ENCODE results near the gene CDT1.
A peak's percentile ranks its signal among the peaks of the same experiment; 100 is the strongest.

CDT1 gene

DNA sequence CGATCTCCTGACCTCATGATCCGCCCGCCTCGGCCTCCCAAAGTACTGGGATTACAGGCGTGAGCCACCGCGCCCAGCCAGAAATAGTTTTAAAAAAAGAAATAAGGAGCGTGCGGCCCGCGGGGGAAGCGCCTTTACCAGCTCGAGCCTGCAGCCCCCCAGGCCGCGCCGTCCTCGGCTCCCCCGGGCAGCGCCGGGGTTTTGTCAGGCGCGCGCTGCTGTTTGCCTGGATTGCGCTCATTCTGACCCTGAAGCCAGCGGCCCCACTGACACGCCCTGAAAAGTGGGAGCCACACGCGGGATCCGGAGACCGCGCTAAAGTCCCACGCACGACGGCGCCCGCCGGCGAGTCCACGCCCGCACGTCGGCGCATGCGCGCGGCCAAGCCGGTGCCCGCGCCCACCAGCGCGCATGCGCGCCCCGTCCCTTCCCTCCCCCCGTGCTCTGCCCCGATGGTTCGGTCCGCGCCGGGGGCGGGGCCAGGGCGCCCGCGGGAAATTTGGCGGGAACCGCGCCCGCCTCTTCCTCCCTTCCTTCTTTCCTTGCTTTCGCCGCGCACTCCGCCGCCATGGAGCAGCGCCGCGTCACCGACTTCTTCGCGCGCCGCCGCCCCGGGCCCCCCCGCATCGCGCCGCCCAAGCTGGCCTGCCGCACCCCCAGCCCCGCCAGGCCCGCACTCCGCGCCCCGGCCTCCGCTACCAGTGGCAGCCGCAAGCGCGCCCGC is at the start of gene CDT1:
Gene CDT1 (plus strand): TSS at position 526 of the 724 bp plus-strand sequence. CDS start 43 bp downstream, at position 569.
- DNase-seq: peak; percentile 90

DNA sequence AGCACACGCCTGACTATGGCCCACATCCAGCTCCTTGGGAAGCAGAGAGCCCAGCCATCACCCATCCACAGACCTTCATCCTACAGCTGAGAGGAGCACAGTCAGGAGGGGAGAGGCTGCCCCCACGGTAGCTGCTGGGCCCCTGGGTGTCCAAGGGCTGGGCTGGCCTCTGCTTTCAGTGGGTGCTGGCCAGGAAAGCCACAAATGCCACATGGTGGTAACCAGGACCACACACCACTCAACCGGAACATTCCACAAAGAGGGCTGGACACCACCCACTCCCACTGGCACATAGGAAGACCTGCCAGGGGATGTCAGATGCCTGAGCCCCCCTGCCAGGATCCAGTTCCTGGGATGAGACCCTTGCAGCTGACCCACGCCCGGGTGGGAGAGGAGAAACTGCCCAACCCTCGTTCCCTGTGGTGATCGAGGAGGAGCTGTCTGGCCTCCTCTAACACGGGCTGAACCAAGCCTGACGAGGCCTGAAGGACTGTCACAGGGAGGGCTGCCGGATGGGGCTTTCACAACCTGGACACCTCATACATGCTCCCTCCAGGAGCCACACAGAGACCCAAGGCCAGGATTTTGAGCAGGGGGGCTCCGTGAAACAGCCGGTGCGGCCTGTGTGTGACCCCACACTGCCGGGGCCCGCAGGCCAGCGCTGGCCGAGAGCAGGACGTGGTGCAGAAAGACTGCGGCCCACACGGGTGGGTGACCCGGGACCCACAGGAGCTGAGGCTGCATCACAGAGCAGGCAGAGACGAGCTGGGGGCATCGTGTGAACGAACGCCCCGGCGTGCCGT is 49.3 kb upstream of the CDT1 start:
- no peak for DNase-seq

DNA sequence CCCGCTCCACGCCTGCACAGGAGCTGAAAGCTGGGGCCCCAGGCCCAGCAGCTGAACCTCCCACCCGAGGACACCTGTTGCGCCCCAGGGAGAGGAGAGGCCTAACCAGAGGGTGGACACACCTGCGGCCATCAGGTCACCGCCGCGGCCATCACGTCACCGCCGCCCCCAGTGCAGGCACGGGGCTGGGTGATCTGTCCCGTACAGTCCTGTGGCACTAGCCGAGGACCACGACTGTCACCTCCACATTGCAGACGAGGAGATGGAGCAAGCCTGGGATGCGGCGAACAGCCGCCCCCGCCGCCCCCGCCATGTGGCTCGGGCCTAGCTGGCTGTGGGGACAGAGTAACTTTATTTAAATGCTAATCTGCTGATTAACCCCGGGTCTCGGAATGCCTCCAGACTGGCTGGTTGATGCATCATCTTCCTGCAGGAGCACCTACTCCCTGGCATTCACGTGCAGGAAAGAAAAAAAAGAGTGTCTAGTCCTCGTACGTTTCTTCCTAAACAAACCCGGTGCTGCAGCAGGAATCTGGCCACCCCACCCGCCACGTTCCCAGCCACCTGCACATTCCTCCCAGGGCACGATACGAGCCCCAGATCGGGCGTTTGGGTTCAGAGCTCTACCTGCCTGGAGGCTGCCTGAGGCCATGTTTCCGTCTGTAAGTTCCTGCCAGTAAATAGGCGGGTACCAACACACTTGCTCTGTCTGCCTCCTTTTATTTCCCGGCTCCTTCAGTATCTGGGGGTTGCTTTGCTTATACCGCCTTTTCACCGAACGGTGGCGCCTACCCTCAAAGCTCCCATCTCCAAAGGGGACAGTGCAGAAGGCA is 48.5 kb upstream of the CDT1 start:
- no peak for DNase-seq

DNA sequence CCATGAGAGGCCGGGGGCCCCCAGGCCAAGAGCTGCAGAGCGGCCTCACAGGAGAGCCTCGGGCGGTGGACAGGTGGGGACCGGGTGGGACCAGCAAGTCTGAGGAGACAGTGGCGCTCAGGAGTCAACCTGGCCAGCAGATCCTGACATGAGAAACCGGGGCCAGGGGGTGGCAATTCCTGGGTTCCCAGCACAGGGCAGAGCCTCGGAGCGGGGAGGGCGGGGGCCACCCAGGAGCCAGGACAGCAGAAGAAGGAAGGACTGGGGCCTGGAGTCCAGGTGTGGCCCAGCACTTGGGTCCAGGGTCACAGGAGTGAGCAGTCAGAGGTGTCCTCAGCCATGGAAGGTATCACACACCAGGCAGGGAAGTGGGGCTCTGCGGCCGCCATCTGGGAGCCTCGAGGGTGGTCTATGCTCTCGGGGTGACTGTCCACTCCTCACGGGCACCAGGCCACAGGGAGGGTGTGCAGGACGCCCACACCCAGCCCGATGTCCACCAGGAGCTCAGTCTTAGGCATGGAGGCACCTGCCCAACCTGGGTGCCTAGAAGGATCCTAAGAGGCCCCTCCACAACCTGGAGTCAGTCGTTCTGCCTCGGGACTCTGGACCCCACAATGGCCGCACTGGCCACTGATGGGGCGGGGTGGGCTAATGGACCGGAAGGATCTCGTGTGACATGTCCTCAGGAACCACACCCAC is 47.7 kb upstream of the CDT1 start:
- DNase-seq: no peak

DNA sequence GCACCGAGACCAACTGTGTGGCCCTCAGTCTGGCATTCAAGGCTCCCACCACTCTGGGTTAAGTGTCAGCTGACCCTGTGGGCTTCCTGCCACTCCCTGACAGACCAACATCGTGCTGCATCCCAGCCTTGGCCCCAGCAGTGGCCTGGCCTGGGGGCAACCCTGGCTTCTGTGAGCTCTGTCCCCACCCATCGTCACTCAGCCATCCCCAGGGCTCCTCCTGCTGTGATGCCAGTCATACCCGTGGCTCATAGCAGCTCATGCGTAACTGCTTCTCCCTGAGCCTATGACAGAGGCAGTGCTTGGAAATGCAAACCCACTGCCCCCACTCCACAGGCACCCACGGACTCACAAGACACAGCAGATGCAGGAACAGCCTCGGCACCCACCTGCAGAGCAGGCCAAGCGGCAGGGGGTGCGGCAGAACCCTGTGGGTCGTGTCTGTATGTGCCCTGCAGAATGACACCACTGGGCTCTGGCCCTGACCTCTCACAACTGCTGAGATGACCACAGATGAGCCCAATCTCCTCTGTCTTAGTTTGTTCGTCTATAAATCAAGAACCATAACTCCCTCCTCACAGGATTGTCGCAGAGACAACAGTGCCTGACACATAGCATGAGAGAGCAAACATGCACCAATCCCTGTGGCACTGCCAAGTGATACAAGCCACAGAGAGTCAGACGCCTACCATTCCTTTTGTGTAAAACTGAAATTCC is 45.2 kb upstream of the CDT1 start:
- DNase-seq: no peak

DNA sequence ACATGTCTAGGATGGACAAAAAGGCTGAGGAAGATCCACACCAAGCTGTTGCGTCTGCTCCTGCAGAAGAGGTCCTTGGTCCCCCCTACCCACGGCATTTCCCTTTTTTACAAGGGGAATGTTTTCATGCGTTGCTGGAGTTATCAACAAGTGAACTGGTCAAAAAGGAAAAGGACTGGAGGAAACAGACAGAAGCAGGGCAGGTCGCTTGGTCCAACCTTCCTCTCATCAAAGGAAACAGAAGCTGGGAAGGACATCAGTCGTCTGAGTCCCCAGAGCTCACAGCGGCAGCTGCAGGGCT is 44.7 kb upstream of the CDT1 start:
- DNase-seq: no peak

DNA sequence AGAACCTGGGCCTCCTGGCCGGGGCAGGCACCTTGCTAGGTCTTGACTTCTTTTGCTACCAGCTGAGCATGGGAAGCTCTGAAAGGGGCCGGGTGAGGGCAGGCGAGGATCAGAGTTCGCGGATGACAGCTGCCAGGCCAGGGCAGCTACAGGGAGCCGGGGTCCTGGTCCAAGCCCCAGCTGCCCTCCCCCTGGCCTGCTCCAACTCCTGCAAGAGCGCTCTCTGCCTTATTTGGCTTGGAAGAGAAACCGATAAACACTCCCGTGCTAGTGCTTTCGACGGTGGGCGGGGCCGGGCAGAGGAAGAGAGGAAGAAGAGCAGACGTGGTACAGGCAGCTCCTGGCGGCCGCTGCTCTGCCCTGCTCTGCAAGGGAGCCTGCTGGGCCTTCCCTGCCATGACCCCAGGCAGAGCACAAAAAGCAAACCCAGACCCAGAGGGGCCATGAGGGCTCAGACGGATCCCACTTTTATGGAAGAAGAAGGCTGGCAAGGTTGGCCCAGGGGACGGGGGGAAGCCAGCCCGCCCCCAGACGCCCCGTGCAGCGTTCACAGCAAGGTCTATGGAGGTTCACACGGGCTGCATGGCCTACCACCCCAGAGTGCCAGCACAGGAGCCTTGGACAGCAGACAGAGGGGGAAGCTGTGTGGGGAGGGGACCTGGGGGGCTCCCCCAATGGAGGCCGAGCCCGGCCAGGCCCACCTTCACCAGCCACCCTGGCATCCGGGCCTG is 44.2 kb upstream of the CDT1 start:
- DNase-seq: no peak

DNA sequence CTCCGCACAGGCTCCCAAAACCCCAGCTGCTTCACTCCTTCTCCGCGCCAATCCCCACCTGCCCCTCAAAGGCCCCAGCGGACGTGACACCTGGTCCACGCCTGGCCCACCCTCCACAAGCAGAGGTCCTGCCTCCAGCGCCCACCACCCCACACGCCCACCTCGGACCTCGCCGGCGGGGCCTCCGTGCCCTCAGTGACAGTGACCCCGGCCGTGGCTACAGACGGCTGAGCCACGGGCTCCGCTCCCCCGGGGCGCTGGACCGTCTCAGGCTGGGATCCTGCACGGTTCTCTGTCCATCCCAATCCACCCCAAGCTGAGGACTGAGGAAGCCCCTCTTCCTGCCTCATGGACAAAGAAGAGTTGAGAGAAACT is 43.6 kb upstream of the CDT1 start:
- no peak for DNase-seq

DNA sequence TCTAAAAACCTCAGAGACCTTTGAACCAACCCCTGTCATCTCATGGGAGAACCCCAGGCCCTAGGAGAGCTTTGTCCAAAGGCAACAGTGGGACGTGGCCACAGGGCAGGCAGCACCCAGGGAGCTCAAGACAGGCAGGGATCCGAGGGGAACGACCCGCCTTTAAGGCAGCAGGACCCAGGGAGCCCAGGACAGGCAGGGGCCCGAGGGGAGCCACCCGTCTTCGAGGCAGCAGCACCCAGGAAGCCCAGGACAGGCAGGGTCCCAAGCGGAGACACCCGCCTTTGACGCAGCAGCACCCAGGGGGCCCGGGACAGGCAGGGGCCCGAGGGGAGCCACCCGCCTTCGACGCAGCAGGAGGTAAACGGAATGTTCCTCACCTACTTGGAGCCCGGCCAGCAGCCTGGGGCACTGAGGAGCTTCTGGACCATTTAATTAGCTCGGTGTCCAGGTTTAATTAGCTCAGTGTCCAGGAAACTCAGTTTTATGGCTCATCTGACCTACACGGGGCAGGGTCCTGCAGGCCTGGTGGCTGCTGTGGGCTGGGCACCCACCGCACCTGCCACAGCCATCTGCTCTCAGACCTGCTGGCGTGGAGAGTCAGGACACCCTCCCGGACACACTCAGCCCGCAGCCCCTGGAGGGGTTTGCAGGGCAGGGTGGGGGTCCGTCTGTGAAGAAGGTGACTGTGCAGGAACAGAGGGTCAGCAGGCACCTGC is 43.0 kb upstream of the CDT1 start:
- no peak for DNase-seq

DNA sequence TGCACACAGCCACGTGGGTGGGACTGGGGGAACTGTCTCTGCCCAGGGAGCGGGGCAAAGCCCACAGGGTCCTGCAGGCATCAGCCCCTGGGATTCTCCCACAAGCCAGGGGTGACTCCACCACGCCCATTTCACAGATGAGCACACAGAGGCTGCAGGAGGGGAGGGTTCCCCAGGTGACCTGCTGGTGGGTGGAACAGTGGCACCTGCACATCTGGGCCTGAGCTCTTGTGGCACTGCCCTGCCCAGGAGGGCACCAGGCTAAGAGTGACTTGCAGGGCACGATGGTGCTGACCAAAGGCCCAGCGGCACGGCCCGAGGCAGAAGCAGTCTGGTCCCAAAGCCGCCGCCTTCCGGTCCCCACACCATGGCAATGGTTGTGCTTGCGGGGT is 42.5 kb upstream of the CDT1 start:
- no peak for DNase-seq

DNA sequence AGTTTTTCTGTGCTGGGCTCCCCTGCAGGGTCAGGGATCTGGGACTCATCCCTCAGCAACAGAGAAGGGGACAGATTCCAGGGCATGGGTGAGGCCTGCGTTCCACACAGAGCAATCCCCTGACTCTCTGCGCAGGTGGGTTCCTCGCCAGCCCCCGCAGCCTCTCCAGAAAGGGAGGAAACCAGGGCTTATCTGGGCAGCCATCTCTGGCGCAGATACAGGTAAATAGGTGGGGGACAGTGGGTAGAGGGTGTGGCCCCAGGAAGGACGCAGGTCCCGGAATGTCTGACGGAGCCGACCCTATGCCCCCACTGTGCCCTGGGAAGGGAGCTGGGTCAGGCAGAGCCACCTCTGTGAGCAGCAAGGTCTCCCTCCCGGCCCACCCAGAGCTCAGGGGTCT is 41.8 kb upstream of the CDT1 start:
- no peak for DNase-seq

DNA sequence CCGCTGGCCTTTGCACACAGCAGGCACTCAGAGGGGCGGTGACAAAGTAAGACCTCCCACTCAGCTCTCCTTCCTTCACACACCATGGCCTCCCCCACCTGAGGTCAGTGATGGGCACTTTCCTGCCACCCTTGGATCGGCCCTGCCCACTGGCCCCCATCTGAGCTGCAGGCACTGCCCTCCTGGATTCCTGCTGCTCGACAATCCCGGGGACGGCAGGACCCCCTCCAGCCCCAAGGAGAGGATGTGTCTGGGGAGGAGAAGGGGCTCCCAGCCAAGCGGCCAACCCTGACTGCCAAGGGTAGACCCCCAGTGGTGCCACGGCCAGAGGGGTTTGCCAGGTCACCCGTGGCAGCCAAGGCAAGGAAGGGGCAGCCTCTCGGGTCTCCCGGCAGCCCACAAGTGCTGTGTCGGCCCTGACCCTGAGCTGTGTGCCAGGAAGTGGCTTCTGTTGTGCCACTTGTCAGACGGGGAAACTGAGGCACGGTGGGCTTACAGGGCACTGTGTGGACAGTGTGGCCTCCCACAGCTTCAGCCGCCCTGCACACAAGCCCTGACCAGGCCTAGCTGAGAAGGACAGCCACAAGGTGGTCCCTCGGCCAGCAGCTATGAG is 41.2 kb upstream of the CDT1 start:
- DNase-seq: no peak

DNA sequence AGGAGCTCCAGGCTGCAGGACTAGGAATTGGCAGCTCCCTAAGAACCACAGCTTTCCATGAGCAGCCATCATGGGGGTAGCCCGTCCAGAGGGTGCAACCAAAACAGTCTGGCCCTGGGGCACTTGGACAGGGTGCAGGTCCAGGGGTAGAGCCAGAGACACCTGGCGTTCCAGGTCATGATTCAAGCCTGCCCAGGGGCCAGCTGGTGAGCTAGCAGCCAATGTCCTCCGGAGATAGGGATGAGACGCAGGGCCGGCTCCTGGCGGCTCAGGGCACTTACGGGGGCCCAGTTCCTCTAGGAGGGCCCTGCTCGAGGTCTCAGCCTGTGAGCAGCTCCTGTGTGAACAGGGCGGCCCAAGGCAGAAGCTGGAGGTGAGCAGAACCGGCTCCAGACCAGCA is 40.6 kb upstream of the CDT1 start:
- no peak for DNase-seq

DNA sequence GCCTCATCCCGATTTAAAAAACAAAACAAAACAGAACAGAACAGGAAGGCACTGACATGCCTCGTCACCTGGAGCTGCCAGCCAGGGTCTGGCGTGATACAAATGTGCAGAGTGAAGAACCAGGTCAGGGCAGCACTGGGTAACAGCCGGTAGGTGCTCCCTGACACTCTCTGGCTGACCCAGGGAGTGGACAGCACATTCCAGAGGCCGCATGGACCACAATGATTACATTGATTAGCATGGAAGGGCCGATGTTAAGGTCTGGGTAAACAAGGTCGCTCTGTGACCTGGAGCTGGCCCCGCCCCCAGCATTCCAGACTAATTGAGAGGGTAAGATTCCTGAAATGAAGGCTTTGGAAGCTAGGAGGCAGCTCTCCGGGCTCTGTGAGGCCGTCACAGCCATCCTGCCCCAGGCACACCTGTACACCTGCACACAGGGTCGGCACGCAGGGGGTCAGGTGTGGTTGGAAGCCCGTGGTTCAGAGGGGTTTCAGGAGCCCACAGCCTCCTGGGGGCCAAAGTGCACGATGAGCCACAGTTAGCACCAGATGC is 40.0 kb upstream of the CDT1 start:
- no peak for DNase-seq

DNA sequence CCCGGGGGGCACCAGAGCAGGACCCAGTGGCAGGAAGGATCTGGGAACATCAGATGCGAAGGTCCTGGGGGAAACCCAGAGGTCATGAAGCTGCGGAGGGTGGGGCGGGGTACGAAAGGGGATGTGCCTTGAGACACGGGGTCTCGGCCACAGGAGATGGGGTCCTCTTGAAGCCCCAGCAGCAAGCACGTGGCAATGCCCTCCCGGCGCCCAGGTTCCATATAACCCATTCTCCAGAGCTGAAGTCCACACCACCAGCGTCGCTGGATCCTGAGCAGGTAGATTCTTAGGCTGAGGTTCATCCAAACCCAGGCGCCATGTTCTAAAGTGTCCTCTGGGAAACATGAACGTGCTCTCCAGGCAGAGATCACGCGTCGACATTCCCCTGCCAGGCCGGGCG is 39.5 kb upstream of the CDT1 start:
- no peak for DNase-seq

DNA sequence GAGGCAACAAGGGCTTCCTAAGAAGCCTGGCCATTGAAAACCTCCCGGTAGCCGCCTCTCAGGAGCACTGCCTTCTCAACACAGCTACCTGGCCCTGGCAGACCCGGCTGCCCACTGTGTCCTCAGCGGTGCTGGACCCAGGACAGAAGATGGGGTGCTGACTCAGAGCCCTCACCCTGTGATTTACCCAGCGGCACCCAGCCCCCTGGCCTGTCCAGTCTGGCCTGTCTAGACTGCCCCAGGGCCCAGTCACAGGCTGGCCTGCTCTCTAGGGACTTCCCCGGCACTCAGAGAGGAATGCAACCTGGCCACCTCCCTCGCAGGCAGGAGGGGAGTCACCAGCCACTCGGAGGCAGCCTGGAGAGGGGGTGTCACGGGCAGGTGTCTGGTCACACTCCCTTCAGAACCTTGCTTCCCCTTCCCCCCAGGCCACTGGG is 38.7 kb upstream of the CDT1 start:
- DNase-seq: no peak

DNA sequence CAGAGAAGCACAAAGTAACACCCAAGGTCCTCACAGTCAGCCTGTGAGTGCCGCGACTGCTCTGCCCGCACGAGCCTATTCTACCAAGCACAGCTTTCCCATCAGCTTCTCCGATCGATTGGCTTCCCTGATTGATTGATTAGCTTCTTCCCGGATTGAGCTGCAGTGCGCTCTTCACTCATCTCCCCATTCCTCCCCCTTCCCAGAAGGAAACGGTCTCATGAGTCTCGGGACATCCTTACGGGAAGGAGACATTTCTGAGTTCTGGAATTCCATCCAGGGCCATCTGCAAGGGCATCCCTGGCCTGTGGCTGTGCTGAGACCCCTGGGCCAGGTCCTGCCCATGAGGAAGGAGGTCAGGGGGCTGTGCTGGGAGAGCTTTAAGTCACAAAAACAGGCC is 36.6 kb upstream of the CDT1 start:
- DNase-seq: no peak

DNA sequence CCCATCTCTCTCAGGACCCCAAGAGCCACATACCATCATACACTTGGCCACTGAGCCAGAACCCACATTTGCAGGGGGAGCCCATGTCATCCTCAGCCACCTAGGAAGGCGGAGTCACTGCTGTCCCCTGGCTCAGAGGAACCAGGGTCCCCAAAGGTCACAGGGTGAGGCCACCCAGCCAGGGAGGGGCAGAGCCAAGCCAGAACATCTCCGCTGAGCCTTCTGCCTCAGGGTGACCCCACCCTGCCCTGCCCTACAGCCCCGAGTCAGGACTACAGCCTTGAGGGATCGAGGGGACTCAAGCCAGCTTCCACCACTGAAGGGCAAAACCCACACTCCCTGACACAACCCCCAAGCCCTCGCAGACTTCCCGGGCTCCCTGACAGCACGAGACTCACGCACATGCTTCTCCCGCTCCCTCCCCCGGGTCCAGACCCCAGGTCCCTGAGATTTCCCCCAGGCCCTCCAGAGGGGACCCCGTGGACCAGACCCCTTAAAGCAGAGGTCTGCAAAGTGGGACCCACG is 36.0 kb upstream of the CDT1 start:
- no peak for DNase-seq

DNA sequence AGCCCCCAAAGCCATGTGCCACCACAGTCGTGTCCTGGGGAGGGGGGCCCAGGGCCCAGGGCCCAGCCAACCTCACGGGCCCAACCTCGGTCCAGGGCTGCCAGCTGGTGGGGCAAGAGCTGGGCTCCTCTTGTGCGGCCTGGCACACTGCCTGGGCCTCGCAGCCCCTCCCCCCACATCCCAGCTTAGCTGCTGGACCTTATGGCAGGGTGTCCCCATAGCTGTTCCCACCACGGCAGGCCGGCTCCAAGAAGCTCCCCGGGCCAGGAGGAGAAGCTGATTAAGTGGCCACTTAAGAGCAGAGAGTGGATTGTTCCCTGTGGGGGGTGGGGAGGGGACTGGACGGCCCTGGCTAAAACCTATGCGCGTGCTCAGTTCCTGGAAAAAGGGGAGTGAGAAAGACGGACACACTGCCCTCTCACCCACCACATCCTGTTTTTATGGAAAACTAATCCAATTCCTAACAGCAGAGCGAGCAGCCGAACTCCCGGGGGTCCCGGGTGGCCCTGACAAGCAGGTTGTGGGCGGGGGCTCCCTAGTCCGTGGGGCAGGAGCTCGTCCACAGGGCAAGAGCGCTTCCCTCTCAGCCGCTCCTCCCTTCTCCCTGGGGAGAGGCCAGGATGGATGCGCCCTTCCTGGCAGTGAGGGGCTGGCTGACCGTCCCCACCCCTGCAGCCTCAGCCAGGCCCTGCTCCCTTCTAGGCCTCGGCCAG is 35.4 kb upstream of the CDT1 start:
- DNase-seq: peak; percentile 81
